ENCODE results near the gene SLC25A4.
A peak's percentile ranks its signal among the peaks of the same experiment; 100 is the strongest.
"Not testable (repeated sequence)": the region's sequence is repeated elsewhere in the genome, so short reads cannot be mapped to it uniquely, and the experiment has no call there.

The SLC25A4 gene

DNA sequence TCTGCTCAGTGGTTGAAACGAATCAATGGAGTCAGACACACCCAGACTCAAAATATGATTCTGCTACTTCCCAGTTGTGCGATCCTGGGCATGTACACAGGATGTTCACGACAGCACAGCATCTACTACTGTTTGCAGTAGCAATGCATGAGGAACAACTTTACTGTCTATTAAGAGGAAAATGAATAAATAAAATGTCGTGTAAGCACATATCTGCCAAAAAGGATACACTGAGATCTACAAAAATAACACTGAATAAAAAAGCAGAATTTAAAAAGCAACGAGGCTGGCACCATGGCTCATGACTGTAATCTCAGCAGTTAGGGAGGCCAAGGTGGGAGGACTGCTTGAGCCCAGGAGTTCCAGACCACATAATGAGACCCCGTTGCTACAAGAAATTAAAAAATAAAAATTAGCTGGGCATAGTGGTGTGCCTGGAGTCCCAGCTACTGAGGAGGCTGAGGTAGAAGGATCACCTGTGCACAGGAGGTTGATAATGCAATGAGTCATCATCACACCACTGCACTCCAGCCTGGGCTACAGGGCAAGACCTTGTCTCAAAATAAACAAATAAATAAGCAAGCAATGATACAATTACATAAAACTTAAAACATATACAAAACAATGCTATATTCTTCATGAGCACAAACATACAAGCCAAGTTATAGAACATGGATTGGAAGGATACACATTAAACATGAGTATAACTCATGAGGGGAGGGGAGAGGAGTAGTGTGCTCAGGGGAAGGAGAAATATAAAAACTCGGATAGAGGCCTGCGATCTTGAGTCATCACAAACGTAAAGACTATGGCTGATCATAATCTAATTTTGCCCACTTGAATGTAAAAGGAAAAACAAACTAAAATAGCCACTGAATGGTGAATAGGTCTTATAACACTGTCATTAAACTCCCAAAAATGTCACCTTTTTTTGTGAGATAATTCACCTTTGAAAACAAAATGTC, 52.1 kb downstream of the SLC25A4 start:
- H3K9me3 ChIP-seq (ENCODE audit: control insufficient read depth in 5 of 5, low read length in 5 of 5) = no peaks in the 10 kb centered on the region
- H3K4me1 ChIP-seq (ENCODE audit: control insufficient read depth in 5 of 5, insufficient read depth in 5 of 5, low read length in 5 of 5) = peaks cover 0 to 6% (median 0%) of the 10 kb centered on the region in 5 donors
- no peak overlapping the region for H3K27ac ChIP-seq (ENCODE audit: low read depth, low read length)
- no peak overlapping the region for H3K4me3 ChIP-seq (ENCODE audit: low read depth in 1 of 5, low read length in 5 of 5)
- no peaks in the 10 kb centered on the region for H3K27me3 ChIP-seq (ENCODE audit: control insufficient read depth in 5 of 5, insufficient read depth in 4 of 5, low read length in 5 of 5)
- peaks cover 6 to 10% (median 6%) of the 10 kb centered on the region in 5 donors for H3K36me3 ChIP-seq (ENCODE audit: control insufficient read depth in 5 of 5, insufficient read depth in 5 of 5, low read length in 5 of 5)
- H3K9ac ChIP-seq (ENCODE audit: low read length in 5 of 5) = no peak overlapping the region

DNA sequence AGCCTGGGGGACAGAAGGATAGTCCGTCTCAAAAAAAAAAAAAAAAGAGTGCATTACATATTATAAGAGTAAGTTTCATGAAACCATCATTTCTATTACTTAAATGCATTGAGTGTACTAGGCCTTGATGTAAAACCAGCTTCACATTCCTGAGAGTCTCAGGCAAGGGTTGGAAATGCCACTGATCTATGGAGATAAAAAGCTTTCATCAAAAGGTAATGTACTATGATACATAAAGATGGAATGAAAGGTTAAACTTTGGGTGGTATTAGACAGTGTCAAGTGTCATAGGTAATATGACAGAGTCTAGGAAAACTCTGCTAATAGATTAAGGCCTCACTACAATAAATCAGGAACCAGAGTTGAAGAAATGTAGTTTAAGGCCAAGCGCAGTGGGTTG, 53.4 kb downstream of the SLC25A4 start:
- no peak overlapping the region for H3K27ac ChIP-seq (ENCODE audit: low read depth, low read length)
- H3K9me3 ChIP-seq (ENCODE audit: control insufficient read depth in 5 of 5, low read length in 5 of 5) = no peaks in the 10 kb centered on the region
- H3K9ac ChIP-seq (ENCODE audit: low read length in 5 of 5) = no peak overlapping the region
- H3K27me3 ChIP-seq (ENCODE audit: control insufficient read depth in 5 of 5, insufficient read depth in 4 of 5, low read length in 5 of 5) = no peaks in the 10 kb centered on the region
- H3K4me3 ChIP-seq (ENCODE audit: low read depth in 1 of 5, low read length in 5 of 5) = no peak overlapping the region
- H3K4me1 ChIP-seq (ENCODE audit: control insufficient read depth in 5 of 5, insufficient read depth in 5 of 5, low read length in 5 of 5) = peaks cover 0 to 6% (median 0%) of the 10 kb centered on the region in 5 donors
- H3K36me3 ChIP-seq (ENCODE audit: control insufficient read depth in 5 of 5, insufficient read depth in 5 of 5, low read length in 5 of 5) = peaks cover 0 to 3% (median 0%) of the 10 kb centered on the region in 5 donors

DNA sequence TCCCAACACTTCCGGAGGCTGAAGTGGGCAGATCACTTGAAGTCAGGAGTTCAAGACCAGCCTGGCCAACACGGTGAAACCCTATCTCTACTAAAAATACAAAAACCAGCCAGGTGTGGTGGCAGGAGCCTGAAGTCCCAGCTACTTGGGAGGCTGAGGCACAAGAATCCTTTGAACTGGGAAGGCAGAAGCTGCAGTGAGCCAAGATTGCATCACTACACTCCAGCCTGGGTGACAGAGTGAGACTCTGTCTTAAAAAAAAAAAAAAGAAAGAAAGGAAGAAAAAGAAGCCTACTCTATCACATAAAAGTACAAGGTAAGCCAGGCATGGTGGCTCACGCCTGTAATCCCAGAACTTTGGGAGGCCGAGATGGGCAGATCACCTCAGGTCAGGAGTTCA, 55.1 kb downstream of the SLC25A4 start:
- Histone ChIP-seq H3K27ac (ENCODE audit: low read depth, low read length) (peak overlapping the region; percentile 57), H3K4me1 (ENCODE audit: control insufficient read depth in 5 of 5, insufficient read depth in 5 of 5, low read length in 5 of 5) (peaks cover 0 to 17% (median 16%) of the 10 kb centered on the region in 5 donors)
- H3K4me3 ChIP-seq (ENCODE audit: low read depth in 1 of 5, low read length in 5 of 5); H3K9me3 ChIP-seq (ENCODE audit: control insufficient read depth in 5 of 5, low read length in 5 of 5); H3K36me3 ChIP-seq (ENCODE audit: control insufficient read depth in 5 of 5, insufficient read depth in 5 of 5, low read length in 5 of 5); H3K9ac ChIP-seq (ENCODE audit: low read length in 5 of 5); H3K27me3 ChIP-seq (ENCODE audit: control insufficient read depth in 5 of 5, insufficient read depth in 4 of 5, low read length in 5 of 5): not testable (repeated sequence)
